OCI-M2 (cell line): ENCODE measurements around the gene KCNIP4.
"Not testable (repeated sequence)": the region's sequence is repeated elsewhere in the genome, so short reads cannot be mapped to it uniquely, and the experiment has no call there.

Source experiments
- DNase-seq: peaks from one replicate; lab custom pipeline; 2025; ENCODE audit not compliant: unreplicated experiment; lab: John Stamatoyannopoulos, UW

KCNIP4 gene

GRCh38 chr4:21948347-21949072 is at the start of gene KCNIP4:
Gene KCNIP4, minus strand, starts transcription at chr4:21948772.
- no peak for DNase-seq

GRCh38 chr4:21996618-21997017 is 48.0 kb upstream of the KCNIP4 start:
- DNase-seq = not testable (repeated sequence)

- no peak for DNase-seq
These were observed 43.8 kb upstream of the KCNIP4 start for GRCh38 chr4:21992330-21992729.

- DNase-seq = no peak
These were observed 43.0 kb upstream of the KCNIP4 start for GRCh38 chr4:21991562-21991961.

GRCh38 chr4:21991050-21991449 is 42.5 kb upstream of the KCNIP4 start:
- DNase-seq = no peak

GRCh38 chr4:21989351-21989750 is 40.8 kb upstream of the KCNIP4 start:
- DNase-seq = no peak

GRCh38 chr4:21986307-21986706 is 37.7 kb upstream of the KCNIP4 start:
- DNase-seq = no peak

GRCh38 chr4:21982087-21982486 is 33.5 kb upstream of the KCNIP4 start:
- no peak for DNase-seq

GRCh38 chr4:21979196-21979595 is 30.6 kb upstream of the KCNIP4 start:
- DNase-seq = no peak

- DNase-seq = no peak
These were observed 27.6 kb upstream of the KCNIP4 start for GRCh38 chr4:21976166-21976565.

GRCh38 chr4:21973850-21974249 is 25.3 kb upstream of the KCNIP4 start:
- no peak for DNase-seq

- no peak for DNase-seq
These were observed 16.3 kb upstream of the KCNIP4 start for GRCh38 chr4:21964762-21965319.

- DNase-seq = no peak
These were observed 14.1 kb upstream of the KCNIP4 start for GRCh38 chr4:21962691-21963090.

- no peak for DNase-seq
These were observed 12.2 kb upstream of the KCNIP4 start for GRCh38 chr4:21960793-21961192.

GRCh38 chr4:21954916-21955315 is 6.3 kb upstream of the KCNIP4 start:
- no peak for DNase-seq

- no peak for DNase-seq
These were observed 5.1 kb upstream of the KCNIP4 start for GRCh38 chr4:21953653-21954052.

- DNase-seq = no peak
These were observed 4.0 kb upstream of the KCNIP4 start for GRCh38 chr4:21952549-21952948.

- DNase-seq = no peak
These were observed 493 bp upstream of the KCNIP4 start for GRCh38 chr4:21949073-21949457.

- DNase-seq = no peak
These were observed 703 bp downstream of the KCNIP4 start for GRCh38 chr4:21947791-21948346.

GRCh38 chr4:21946858-21947257 is 1.7 kb downstream of the KCNIP4 start:
- no peak for DNase-seq

- DNase-seq = no peak
These were observed 26.9 kb downstream of the KCNIP4 start for GRCh38 chr4:21921526-21922180.

- DNase-seq = no peak
These were observed 32.8 kb downstream of the KCNIP4 start for GRCh38 chr4:21915761-21916160.
